NCI-H2107 treated with DMSO at 0.1 percent for 48 hours (cell line): ENCODE data around the gene ABCA3.
"Not testable (repeated sequence)": the region's sequence is repeated elsewhere in the genome, so short reads cannot be mapped to it uniquely, and the experiment has no call there.

Experiments
- DNase-seq: peaks from one replicate; lab custom pipeline; 2025; ENCODE audit not compliant: unreplicated experiment; lab: John Stamatoyannopoulos, UW

The ABCA3 gene

DNA sequence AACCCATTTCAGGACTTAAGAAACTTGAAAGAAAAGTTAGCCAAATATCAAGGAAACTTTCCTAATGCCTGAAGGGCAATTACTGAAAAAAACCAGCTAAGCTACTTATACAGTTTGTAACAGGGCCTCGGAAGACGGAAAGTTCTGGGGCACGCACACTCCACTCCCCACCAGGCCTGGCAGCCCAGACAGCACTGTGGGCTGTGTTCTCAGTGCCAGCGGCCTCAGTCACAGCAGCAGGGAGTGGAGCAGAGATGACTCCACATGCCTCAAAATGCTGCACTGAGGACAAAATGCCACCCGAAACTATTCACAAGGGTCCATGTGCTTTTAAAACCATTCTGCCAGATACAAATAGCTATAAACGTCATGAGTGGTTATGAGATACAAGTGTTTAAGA is 82.8 kb downstream of the ABCA3 start:
- no peak for DNase-seq

DNA sequence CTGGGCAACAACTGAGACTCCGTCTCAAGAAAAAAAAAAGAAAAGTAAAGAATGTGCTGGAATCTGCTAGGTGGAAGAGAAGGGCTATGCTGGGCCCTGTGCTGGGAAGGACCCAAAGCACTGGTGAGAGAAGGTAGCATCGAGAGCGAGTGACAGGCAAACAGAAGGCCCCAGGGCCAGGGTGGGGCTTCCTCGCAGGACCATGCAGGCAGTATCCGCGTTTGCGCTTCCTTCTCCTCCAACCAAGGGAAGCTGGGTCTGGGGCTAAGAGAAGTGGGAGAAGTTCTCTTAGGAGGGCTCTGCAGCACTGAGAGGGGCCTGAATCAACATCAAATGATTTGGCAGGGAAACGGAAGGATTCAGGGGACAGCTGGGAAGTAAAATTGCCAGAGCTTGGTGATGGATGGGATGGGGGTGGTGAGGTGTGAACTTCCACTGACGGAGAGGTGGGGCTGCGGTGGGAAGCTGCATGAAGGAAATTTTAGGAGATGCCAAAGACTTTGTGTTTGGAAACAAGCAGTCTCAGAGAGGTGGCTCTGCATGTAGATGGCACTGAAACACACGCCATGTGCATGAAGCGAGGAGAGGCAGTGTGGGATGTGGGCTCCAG is 83.9 kb downstream of the ABCA3 start:
- DNase-seq = no peak

DNA sequence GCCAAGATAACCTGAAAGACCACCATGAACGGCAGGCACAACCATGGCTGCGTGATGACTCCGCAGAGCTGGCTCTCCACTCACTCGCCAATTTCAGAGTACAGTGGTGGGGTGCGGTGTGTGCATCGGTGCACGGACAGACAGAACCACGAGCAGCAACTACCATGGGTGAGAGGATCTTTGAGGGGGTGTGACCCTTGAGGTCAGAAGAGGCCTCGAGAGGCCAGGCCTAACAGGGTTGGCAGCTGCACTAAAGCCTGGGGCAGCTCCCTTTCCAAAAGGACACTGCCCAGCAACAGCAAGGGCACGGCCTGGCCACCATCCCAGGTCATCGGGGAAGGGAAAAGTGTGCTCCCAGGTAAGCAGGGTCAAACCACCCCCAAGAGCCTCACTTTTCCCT is 87.2 kb downstream of the ABCA3 start:
- no peak for DNase-seq

DNA sequence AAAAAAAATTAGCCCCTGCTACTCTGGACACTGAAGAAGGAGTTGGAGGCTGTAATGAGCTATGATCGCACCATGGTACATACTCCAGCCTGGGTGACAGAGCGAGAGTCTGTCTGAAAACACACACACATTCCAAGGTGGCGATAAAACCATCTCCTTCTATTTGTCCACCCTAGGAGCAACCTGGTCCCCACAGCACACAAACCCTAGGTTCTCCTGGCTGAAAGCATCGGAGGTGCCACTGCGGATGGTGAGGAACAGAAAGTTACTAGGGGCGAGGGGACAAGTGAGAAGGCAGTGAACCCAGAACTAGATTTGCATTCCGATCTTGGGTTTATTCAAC is 87.8 kb downstream of the ABCA3 start:
- DNase-seq = no peak

DNA sequence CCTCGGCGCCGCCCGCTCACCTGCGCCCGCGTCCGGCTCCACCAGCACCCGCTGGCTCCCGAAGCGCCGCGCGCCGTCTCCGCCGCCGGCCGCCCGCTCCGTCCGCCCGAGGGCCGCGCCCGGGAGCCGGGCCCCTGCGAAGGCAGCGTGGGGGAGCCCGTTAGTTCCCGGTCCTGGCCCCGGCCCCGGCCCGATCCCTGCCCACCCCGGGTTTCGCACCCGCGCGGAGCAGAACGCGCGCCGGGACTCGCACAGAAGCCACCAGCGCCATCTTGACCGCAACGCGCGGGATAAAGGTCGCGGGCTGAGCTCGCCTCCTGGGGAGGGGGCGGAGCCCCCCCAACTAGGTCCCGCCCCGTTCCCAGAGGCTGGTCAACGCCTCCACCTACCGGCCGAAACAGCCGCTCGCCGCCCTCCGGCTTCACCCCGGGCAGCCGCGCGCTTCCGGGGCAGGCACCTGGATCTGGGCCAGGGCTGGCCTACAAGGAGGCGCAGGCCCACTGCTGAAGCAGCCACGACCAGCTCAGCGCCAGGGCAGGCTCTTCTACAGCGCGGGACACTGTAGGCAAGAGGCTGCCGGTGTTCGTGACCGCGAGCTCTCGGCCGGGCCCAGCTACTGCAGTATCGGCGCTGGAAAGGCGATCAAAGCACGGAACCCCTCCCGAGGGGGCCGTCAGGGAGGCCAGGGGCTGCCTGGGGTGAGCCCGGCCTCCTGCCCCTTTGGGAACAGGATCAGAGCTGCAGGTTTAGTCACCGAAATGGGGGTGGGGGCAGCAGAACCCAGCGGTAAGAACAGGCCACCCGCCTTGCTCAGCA is 89.0 kb downstream of the ABCA3 start, which contains the start of gene ECI1:
Gene ECI1, minus strand, starts transcription at position 292 of the 816 bp plus-strand sequence. Its CDS starts 21 bp downstream, at position 271.
- DNase-seq = peak; percentile 90

DNA sequence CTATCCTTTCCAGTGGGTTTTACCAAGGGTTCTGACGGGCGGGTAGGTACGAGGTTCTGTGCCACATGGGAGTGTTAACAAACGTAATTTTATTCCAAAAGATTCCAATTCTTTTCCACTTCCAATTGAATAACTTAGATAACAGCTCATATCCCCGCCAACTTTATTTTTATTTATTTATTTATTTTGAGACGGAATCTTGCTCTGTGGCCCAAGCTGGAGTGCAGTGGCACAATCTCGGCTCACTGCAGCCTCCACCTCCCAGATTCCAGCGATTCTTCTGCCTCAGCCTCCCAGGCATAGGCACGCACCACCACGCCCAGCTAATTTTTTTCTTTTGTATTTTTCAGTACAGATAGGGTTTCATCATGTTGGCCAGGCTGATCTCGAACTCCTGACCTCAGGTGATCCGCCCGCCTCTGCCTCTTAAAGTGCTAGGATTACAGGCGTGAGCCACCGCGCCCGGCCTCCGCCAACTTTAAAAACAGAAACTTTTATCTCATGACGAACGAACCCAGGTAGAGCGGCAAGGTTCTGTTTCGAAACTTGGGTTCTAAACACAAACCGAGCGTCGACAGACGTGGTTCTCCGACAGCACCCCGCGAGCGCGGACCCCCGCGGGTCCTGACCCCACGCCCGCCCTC is 89.8 kb downstream of the ABCA3 start:
- DNase-seq = no peak

DNA sequence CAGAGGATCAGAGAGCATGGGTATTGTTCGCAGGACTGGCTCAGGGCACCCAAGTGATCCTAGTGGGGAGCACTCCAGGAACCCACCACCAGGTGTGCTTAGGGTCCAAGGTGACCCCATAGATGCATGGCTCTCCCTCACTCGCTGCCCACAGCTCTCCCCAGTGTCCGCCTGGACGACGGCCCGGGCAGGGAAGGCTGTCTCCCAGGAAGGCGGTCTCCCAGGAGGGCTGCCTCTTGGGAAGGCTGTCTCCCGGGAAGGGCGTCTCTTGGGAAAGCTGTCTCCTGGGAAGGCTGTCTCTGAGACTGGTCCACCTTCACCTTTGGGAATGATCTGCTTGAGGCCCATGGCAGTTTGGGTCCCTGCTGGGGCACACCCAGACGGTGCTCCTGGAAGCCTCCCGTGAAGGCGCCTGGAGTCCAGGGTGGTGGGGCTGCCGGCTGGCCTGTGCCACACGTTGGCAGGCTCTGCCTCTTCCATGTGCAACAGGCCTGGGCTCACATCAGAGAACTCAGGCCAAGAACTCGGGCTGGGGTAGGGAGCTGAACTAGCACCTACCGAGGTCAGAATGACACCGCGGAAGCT is 94.1 kb downstream of the ABCA3 start:
- DNase-seq = no peak

DNA sequence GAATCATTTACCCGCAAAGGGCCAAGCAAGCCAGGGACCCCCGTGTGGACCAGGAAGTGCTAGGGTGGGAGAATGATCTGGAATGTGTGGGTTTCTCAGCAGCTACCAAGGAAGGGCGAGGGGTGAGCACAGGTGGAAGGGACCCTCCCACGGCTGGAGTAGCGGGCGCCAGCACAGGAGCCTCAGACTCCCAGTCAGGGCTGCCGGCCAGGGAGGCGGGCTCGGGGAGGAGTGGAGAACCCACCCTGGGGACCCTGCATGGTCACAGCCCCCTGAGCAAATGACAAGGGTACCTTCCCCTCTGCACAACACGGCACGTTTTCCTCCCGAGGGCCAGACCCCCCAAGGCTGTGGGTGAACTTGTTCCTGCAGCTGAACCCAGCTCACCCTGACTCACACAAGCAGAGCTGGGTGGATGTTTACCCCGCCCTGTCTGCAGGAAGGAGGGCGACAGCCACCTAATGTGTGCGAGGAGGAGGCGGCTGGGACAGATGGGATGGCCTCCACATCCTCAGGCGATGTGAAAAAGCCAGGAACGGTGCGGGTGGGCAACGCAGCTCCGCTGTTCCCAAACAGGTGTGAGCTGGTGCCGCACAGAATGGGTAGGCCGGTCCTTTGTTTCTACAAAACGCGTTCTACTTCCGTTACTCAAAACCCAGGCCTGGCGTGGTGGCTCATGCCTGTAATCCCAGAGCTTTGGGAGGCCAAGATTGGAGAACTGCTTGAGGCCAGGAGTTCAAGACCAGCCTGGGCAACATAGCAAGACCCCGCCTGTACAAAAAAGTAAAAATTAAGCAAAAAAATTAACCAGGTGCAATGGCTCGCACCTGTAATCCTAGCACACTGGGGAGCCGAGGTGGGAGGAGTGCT is 95.4 kb downstream of the ABCA3 start:
- DNase-seq = no peak

DNA sequence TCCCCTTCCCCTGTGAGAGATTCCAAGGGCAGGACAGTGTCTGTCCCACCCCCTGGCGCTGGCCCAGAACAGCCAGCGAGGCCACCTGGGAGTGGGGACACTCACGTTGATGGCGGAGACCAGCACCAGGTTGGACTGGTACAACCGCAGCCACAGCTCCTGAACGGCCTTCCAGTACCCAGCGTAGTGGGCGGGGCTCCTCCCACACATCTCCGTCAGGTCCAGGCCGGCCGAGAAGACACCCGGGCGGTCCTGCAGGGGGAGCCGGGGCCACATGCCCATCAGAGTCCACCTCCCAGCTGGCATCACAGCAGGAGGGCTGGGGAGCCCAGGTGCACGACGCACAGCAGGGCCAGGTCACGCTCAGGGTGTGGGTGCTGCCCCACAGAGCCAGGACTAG is 96.2 kb downstream of the ABCA3 start:
- DNase-seq = no peak

DNA sequence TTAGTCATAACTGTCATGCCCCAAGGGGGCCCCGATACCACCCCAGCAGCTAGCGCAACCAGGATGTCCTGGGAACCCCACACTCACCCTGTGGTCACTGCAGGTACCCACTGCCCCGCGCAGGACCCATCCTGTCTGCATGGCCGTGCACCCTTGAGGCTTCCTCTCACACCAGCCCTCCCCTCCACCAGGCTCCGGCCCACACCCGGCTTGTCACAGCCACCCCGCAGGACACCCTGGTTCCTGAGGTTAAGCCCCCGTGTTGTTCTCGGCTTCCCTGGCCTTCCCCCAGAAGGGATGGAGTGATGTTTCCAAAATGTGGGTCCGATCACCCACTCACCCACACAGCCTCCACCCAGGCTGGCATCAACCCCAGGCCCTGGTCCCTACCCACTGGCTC is 96.7 kb downstream of the ABCA3 start:
- no peak for DNase-seq

DNA sequence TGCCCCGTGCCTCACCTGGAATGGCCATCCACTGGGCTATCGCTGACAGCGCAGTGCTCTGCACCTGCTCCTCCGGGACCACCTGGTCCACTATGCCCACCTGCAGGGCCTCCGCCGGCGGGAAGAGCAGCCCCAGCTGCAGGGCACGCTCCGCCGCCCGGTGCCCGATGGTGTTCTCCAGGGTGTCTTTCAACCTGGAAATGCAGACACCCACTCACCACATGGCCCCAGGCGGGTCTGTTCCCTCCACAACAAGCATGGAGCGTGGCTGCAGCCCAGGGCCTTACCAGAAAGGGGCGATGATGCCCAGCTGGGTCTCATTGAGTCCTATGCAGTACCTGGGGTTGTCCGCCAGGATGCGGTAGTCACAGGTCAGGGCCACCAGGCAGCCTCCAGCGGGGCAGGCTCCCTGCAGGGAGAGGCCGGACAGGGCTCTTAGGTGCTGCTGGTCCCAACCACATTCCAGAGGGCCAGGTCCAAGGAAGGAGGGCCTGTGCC is 97.4 kb downstream of the ABCA3 start:
- DNase-seq = no peak

DNA sequence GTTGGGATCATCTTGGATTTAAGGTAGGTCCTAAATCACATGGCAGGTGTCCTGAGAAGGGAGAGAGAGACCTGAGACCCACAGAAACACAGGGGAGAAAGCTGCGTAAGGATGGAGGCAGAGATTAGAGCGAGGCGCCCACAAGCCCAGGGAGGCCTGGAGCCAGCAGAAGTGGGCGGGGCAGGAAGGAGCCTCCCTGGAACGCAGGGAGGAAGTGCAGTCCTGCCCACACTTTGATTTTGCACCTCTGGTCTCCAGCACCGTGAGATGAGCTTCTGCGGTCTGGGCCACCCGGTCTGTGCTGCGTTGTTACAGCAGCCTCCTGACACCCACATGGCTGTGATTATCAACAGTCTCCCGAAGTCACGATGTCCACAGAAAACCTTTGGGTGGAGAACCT is 97.9 kb downstream of the ABCA3 start:
- DNase-seq = no peak

DNA sequence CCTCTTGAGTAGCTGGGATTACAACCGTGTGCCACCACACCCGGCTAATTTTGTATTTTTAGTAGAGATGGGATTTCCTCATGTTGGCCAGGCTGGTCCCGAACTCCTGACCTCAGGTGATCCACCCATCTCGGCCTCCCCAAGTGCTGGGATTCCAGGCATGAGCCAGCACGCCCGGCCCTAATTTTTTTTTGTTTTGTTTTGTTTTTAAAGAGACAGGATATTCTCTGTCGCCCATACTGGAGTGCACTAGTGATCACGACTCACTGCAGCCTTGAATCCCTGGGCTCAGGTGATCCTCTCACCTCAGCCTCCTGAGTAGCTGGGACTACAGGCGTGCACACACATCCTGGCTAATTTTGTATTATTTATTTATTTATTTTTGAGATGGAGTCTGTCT is 100.2 kb downstream of the ABCA3 start:
- not testable (repeated sequence) for DNase-seq

DNA sequence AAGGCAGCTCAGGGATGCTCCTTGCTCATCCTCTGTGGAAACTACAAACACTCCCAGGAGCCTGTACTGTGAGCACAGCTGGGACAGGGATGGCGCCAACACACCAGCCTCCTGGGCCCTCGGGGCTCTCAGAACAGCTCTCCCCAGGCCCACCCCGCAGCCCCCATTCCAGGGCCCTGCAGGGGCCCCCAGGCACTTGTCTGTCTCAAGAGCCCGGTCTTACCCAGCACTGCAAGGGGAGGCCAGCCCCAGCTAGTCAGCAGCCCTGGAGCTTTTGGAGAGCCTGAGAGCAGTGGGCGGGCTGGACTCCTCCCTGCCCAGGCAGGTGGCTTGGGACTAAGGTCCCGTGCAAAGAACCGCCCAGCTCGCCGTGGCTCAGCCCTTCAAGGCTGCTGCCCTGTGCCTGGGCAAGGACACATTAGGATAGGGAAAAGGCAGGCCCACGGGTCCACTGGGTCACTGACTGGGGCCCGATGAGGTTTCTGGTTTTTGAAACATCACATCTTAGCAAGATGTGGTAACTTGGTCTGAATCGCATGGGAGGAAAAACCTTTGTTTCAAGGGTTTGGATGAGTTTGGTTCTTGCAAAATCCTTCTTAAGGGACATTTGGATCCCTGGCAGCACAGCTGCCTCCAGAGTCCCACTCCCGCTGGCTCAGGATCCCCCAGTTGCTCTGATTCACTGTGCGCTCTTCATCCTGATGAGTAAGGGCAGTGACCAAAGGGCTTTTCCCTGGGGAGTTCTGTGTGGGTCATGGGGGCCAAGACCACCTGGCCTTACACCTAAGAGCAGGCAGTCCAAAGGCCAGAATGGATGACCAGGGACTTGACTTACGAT is 101.5 kb downstream of the ABCA3 start:
- no peak for DNase-seq

DNA sequence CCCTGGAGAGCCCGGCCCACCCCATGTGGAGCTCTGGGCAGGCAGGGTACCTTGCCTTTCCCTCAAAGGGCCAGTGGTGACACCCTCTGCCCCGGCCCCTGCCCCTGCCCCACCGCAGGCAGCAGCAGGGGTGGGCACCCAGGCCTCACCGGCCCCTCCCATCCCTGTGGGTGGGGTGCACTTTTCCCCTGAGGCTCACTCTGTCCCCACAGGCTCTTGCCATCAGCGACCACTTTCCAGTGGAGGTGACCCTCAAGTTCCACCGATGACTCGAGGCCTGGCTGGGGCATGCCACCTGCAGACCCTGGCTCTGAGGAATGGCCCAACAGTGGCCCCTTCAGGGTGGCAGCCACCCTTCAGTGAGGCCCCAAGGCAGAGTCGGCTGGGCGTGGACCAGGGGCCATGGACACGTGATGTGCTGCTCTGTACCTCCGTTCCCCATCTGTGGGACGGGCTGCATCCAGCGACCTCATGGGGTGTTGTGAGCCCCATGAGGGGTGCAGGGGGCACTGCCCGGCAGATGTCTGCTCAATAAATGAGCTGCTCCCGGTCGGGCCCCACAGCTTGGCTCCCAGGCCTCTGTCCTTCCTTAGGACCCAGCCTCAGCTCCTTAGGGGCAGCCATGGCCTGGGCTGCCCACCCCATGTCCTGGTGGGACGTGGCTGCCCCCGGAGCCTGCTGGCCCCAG is 102.2 kb downstream of the ABCA3 start:
- no peak for DNase-seq

DNA sequence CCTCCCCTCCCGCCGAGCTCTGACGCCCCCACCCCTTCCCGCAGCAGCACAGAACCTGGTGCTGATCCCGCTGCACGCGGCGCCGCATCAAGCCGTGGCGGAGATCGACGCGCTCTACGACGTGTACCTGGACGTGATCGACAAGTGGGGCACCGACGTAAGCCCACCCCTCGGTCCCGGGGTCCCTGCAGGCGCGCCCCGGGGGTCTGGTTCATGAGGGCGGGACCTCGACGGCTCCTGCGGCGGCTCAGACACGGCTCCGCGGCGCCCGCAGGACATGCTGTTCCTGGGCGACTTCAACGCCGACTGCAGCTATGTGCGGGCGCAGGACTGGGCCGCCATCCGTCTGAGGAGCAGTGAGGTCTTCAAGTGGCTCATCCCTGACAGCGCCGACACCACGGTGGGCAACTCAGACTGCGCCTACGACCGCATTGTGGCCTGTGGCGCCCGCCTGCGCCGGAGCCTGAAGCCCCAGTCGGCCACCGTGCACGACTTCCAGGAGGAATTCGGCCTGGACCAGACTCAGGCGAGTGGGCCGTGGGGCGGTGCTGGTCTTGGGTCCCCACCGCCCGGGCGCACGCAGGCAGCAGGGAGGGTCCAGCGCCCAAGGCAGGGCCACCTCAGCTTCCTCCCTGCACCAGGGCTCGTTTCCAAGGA is 102.9 kb downstream of the ABCA3 start:
- no peak for DNase-seq

DNA sequence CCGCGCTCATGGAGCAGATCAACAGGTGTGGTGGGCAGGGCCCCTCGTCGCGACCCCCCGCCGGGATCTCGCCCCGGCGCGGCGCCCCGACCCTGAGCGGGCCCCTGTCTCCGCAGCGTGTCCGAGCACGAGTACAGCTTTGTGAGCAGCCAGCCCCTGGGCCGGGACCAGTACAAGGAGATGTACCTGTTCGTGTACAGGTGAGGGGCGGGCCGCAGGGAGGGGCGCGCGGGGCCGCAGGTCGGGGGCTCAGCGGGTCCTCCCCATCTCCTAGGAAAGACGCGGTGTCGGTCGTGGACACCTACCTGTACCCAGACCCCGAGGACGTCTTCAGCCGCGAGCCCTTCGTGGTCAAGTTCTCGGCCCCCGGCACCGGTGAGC is 103.4 kb downstream of the ABCA3 start:
- no peak for DNase-seq

DNA sequence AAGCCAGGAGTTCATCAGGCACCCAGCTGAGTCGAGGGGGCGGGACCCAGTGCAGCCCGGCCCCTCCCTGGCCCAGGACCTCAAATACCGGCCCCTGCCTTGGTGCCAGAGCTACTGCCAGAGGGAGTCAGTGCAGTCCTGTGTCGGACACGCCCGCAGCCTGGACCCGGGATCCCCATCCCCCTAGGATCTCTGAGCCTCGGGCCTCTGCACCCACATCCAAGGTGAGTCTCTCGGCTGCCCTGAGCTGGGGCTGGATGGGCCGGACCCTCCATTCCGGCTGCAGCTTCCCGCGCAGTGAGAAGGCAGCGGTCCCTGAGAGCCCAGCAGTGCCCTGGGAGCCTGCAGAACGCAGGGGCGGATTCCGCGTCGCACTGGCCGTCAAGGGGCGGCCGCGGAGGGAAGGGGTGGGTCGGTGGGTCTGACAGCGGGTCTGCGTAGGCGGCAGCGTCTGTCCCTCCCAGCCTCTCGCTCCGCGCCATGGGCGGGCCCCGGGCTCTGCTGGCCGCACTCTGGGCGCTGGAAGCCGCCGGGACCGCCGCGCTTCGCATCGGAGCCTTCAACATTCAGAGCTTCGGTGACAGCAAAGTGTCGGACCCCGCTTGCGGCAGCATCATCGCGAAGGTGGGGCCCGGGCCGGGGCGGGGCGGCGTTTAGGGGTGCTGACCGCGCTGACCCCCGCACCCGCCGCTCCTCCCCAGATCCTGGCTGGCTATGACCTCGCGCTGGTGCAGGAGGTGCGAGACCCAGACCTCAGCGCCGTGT is 104.0 kb downstream of the ABCA3 start, which contains the start of gene DNASE1L2:
Gene DNASE1L2, plus strand, starts transcription at position 108 of the 765 bp plus-strand sequence. Its CDS starts 373 bp downstream, at position 481.
- DNase-seq = no peak
